IPS-11a (cell line): ENCODE data around the gene TMTC3.
"Not testable (repeated sequence)": the region's sequence is repeated elsewhere in the genome, so short reads cannot be mapped to it uniquely, and the experiment has no call there.

Experiments
- H3K4me3 ChIP-seq: one replicate; pipeline ENCODE4 v1.5.1; 2013; ENCODE audit warnings: low read depth, low read length, control low read depth

TMTC3 gene

GRCh38 chr12:88141774-88142609, at the start of gene TMTC3, which contains the start of gene CEP290:
Gene TMTC3, plus strand, starts transcription at chr12:88142307. Its CDS starts 6,009 bp downstream, at chr12:88148316.
Gene CEP290, minus strand, starts transcription at chr12:88142088. Its CDS starts 781 bp downstream, at chr12:88141307.
- H3K4me3 ChIP-seq: peak within 1 kb of the TSS; percentile 89

GRCh38 chr12:88092771-88093170, 49.3 kb upstream of the TMTC3 start:
- H3K4me3 ChIP-seq: no peak overlapping the region

- H3K4me3 ChIP-seq: no peak overlapping the region
These were observed 48.5 kb upstream of the TMTC3 start for GRCh38 chr12:88093573-88093972.

GRCh38 chr12:88108021-88108420, 34.1 kb upstream of the TMTC3 start:
- H3K4me3 ChIP-seq: no peak overlapping the region

- H3K4me3 ChIP-seq: no peak overlapping the region
These were observed 30.9 kb upstream of the TMTC3 start for GRCh38 chr12:88111074-88111652.

- H3K4me3 ChIP-seq: no peak overlapping the region
These were observed 28.2 kb upstream of the TMTC3 start for GRCh38 chr12:88113871-88114270.

- H3K4me3 ChIP-seq: no peak overlapping the region
These were observed 19.4 kb upstream of the TMTC3 start for GRCh38 chr12:88122666-88123065.

GRCh38 chr12:88127099-88127498, 15.0 kb upstream of the TMTC3 start:
- no peak overlapping the region for H3K4me3 ChIP-seq

- no peak overlapping the region for H3K4me3 ChIP-seq
These were observed 14.3 kb upstream of the TMTC3 start for GRCh38 chr12:88127855-88128254.

GRCh38 chr12:88132392-88132791, 9.7 kb upstream of the TMTC3 start:
- H3K4me3 ChIP-seq: no peak overlapping the region

GRCh38 chr12:88133181-88133580, 8.9 kb upstream of the TMTC3 start:
- not testable (repeated sequence) for H3K4me3 ChIP-seq

- not testable (repeated sequence) for H3K4me3 ChIP-seq
These were observed 2.4 kb upstream of the TMTC3 start for GRCh38 chr12:88139711-88140110.

GRCh38 chr12:88141425-88141773, 708 bp upstream of the TMTC3 start:
- peak overlapping the region; percentile 89 for H3K4me3 ChIP-seq

GRCh38 chr12:88142610-88142991, 494 bp downstream of the TMTC3 start:
- peak overlapping the region; percentile 89 for H3K4me3 ChIP-seq

GRCh38 chr12:88144037-88144436, 1.9 kb downstream of the TMTC3 start:
- no peak overlapping the region for H3K4me3 ChIP-seq

- H3K4me3 ChIP-seq: no peak overlapping the region
These were observed 2.7 kb downstream of the TMTC3 start for GRCh38 chr12:88144546-88145468.

GRCh38 chr12:88145567-88146505, 3.7 kb downstream of the TMTC3 start:
- no peak overlapping the region for H3K4me3 ChIP-seq

- H3K4me3 ChIP-seq: no peak overlapping the region
These were observed 8.0 kb downstream of the TMTC3 start for GRCh38 chr12:88150063-88150462.

GRCh38 chr12:88153959-88154358, 11.9 kb downstream of the TMTC3 start:
- no peak overlapping the region for H3K4me3 ChIP-seq

GRCh38 chr12:88156075-88156654, 14.1 kb downstream of the TMTC3 start:
- no peak overlapping the region for H3K4me3 ChIP-seq
